GM20000 (cell line): Measurements from ENCODE around the gene TOR2A.
"Not testable (repeated sequence)": the region's sequence is repeated elsewhere in the genome, so short reads cannot be mapped to it uniquely, and the experiment has no call there.

Source experiments
- DNase-seq: peaks from one replicate; pipeline ENCODE4 v3.0.0; 2012; ENCODE audit warnings: low spot score
- TF ChIP-seq, protein P1 (sequence below): IDR thresholded peaks from 2 replicates; pipeline ENCODE4 v1.5.1; 2012; ENCODE audit warnings: mild to moderate bottlenecking, control low read depth; ENCODE audit errors: extremely low read depth, missing control alignments

TOR2A gene

DNA sequence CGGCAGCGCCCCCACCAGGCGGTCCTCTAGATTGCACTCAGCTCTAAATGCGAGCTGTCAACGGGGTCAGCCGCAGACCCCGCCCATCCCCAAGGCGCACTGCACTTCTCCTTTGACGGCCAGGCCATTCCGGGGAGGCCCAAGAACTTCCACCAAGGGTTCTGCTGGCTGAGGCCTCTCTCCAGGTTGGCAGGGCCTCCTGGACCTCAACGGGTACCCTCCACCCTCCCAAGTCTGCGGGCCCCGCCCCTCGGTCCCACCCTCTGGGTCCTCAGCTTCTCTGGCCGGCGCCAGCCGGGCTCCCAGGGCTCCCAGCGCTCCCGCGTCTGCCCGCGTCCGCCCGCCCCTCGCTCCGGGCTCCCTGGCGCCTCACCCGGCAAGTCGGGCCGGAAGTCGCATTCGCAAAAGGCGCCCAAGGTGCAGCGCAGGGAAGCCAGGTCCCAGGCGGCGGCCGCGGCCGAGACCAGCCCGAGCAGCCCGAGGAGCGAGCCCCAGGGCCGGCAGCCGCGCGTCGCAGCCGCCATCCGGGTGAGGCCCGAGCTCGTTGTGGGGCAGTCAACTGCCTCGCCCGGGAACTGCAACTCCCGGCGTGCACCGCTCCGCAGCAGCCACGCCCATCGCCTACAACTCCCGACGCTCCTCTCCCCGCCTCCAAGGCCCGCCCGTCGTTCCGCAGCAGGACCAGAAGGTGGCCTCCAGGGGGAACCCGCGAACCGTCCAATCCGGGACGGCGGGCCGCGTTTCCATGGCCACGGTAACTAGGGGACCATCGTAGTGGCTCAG is at the start of gene TOR2A:
TOR2A (minus strand) TSS at position 548 of the 783 bp plus-strand sequence; CDS start at position 524, 24 bp downstream.
- TF ChIP-seq, protein P1, sequence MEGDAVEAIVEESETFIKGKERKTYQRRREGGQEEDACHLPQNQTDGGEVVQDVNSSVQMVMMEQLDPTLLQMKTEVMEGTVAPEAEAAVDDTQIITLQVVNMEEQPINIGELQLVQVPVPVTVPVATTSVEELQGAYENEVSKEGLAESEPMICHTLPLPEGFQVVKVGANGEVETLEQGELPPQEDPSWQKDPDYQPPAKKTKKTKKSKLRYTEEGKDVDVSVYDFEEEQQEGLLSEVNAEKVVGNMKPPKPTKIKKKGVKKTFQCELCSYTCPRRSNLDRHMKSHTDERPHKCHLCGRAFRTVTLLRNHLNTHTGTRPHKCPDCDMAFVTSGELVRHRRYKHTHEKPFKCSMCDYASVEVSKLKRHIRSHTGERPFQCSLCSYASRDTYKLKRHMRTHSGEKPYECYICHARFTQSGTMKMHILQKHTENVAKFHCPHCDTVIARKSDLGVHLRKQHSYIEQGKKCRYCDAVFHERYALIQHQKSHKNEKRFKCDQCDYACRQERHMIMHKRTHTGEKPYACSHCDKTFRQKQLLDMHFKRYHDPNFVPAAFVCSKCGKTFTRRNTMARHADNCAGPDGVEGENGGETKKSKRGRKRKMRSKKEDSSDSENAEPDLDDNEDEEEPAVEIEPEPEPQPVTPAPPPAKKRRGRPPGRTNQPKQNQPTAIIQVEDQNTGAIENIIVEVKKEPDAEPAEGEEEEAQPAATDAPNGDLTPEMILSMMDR, result peak; percentile 96
- DNase-seq, result peak; percentile 100

DNA sequence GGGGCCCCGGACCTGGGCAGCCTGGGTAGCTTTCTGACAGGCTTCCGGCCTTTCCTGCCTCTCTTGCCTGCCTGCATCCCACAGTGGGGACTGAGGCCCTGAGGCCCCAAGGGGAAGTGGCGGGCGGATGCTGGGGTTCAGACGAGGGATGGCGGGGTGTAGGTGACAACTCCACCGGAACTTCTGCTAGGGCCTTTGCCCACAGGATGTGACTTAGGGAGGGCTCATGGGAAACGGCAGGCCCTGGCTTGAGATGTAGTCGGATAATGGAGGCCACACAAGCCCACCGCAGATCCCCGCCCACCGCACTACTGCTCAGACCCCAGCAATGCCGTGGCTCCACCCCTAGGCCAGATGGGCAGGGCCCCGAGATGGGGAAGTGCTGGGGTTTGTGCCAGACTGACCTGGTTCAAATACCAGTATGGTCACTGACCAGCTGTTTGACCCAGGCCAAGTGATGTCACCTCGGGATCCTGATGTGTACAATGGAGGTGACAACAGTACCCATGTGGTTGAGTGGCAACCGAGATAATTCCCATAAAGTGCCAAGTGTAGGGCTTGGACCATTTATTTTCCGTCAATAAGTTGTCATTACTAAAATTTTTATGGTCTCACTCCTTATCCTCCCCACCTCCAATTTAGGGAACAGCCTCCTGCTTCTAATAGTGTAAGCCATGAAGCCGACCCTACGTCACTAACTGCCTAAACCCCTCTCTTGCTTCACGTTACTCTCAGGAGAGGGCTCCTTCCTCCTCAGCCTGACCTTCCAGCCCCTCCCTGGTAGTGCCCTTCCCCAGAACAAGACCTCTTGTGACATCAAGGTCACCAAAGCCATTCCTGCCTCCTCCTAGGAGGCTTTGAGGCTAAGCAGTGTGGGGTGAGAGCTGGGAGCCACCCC is 48.3 kb upstream of the TOR2A start:
- TF ChIP-seq, protein P1, result no peak
- peak; percentile 68 for DNase-seq

DNA sequence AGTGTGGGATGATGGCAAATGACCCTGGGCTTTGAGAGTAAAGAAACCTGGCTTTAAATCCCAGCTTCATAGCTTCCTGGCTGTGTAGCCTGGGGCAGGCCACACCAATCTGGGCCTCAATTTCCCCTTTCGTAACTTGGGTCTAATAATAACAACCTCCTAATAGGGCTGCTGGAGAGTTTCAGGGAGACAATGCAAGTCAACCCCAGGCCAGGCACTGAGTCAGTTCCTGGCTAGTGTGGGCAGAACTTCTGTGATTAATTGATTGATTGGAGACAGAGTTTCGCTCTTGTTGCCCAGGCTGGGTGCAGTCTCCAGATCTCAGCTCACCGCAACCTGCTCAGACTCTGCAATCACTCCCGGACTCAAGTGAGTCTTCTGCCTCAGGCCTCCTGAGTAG is 46.7 kb upstream of the TOR2A start:
- no peak for DNase-seq
- TF ChIP-seq, protein P1, result no peak

DNA sequence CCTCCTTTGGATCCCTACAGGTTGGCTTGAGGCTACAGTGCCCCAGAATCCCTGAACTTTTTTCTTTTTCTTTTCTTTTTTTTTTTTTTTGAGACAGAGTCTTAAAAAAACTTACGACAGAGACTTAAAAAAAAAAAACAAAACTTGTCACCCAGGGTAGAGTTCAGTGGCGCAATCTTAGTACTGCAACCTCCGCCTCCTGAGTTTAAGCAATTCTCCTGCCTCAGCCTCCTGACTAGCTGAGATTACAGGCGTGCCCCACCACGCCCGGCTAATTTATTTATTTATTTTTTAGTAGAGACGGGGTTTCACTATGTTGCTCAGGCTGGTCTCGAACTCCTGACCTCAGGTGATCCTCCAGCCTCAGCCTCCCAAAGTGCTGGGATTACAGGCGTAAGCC is 45.8 kb upstream of the TOR2A start:
- not testable (repeated sequence) for DNase-seq

DNA sequence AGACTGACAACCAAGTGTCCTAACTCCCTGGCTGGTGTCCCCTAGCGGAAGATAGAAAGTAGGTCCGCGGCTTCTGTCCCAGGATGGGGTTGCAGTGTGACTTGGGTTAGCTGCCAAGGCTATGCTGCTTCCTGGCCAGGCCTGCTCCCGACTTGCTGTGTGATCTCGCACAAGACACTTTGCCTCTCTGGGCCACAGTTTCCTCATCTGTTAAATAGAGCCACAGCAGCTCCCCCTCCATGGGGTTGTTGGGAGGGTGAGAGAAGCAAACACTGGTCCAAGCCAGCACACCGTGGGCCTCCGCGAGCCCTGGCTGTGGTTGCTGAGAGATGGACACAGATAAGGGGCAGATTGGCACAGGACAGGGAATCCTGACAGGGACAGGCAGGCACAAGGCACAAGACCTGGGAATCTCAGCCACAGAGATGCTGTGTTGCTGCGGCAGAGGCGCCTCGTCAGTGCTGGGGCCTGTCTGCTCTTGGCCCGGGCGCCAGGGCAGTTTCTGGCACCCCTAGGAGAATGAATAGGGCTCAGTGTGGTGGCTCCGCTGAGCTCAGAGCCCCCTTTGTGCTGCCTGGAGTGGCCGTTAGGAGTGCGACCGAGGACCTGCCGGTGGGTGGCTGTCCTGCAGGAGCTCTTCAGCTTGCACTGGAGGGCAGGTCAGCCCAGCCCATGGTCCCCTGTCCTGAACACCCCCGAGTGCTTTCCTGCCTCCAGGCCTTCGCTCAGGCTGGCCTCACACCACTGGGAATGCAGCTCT is 45.2 kb upstream of the TOR2A start:
- DNase-seq, result no peak

DNA sequence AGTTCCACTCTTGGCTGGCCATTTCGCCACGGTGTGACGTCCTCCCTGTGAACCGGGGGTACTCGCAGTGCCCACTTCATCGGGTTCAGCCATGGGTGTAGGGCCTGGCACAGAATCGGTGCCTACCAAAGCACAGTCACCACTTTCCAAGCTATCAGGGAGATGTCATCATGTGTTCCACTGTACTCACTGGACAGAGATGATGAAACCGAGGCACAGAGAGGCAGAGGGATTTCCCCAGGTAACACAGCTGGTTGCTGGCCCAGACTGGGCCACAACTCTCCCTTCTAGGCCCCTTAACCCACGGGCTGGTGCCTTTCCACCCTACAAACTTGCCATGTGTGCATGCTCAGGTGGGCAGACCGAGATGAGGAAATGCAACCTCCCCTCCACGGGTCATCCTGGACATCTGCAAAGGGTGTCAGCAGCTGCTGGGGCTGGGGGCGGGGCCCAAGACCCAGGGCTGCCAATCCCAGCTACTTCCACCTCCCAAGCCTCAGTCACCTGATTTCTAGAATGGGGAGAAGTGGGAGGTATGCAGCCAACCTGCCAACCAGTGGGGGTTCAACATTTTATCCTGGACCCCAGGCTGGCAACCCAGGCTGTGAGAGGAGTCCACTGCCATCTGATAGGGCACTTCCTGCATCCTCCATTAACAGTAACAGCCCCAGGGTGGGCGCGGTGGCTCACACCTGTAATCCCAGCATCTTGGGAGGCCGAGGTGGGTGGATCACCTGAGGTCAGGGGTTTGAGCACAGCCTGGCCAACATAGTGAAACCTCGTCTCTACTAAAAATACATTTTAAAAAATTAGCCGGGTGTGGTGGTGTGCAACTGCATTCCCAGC is 44.3 kb upstream of the TOR2A start:
- DNase-seq, result peak; percentile 63
- TF ChIP-seq, protein P1, result no peak

More for the DNA sequence above, 45.2 kb upstream of the TOR2A start:
- TF ChIP-seq, protein P1, result no peak
